ENCODE results near the gene IL17RB.

- TF ChIP-seq FOXK2 (IDR thresholded peaks at IDR 0.05) (no peak), SP1 (IDR thresholded peaks at IDR 0.05) (no peak), SUZ12 (IDR thresholded peaks at IDR 0.05) (no peak), ARNT (IDR thresholded peaks at IDR 0.05) (no peak)
Measured at GRCh38 chr3:53902711-53903110, 56.3 kb downstream of the IL17RB start.

All from HEK293T (cell line).